Measurements from ENCODE around the gene SERAC1. TPM values are rescaled to one million over a fixed set of nuclear protein-coding genes. Genes with fewer than 3 reads are reported as not detected.

Gene SERAC1
- total and polyA plus RNA-seq, 2 donors (not counting 1 experiment from before 2014, with no cell fraction given), result 1.9 to 5.8 TPM

DNA sequence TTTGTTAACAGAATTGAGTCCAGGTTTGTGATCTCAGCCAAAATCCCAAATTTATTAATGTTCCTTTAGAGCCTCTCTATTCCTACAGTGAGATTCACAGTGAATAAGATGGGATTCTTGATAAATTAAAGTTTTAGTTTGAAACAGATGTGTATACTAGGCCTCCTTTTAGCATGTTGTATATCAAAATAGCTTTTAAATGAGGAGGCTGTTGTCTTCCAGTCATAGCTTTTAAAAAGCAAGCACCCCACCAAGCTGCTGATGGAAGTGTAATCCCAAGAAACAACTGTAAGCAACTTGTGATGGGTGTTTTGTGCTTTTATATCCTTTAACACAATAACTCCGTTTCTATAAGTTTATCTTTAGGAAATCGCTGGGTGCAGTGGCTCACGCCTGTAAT, 7.0 kb upstream of the SERAC1 start:
- no peaks in the 10 kb centered on the region for H3K27me3 ChIP-seq (replicated peaks in 1 of 4; ENCODE audit: control extremely low read depth in 1 of 4, control insufficient read depth in 3 of 4, insufficient read depth in 4 of 4, low read length in 3 of 4)
- intact Hi-C loops (cut with micrococcal nuclease), result no loop called here
- no peak overlapping the region for H3K27ac ChIP-seq (ENCODE audit: low read length in 2 of 2)
- H3K36me3 ChIP-seq (replicated peaks in 1 of 2; ENCODE audit: control extremely low read depth in 1 of 2, control insufficient read depth in 1 of 2, extremely low read depth in 1 of 2, insufficient read depth in 2 of 2, low read length in 1 of 2), result peaks cover 0 to 3% of the 10 kb centered on the region in 2 experiments
- no peak overlapping the region for H3K4me2 ChIP-seq (replicated peaks; ENCODE audit: low read depth, low read length, poor library complexity, severe bottlenecking)
- Mint-ChIP-seq H3K4me3 (no peak overlapping the region), H3K9me3 (ENCODE audit: insufficient read depth) (no peaks in the 10 kb centered on the region), H3K27ac (no peak overlapping the region), H3K27me3 (no peaks in the 10 kb centered on the region), H3K4me1 (peaks cover 4% of the 10 kb centered on the region)
- DNase-seq, result no peak
- no peaks in the 10 kb centered on the region for H3K9me3 ChIP-seq (ENCODE audit: control extremely low read depth in 1 of 3, control insufficient read depth in 2 of 3, insufficient read depth in 1 of 3, low read length in 2 of 3)
- H3K9ac ChIP-seq (ENCODE audit: low read length), result no peak overlapping the region
- CTCF ChIA-PET, result no interaction called here
- ATAC-seq (ENCODE audit: low read depth), result no peak
- H4K20me1 ChIP-seq (ENCODE audit: control insufficient read depth, insufficient read depth, low read length, poor library complexity, severe bottlenecking), result no peaks in the 10 kb centered on the region
- H3K79me2 ChIP-seq (ENCODE audit: control insufficient read depth, insufficient read depth, low read length), result peaks cover 12% of the 10 kb centered on the region
- no peak overlapping the region for H2AFZ ChIP-seq (ENCODE audit: insufficient read depth, low read depth, low read length, poor library complexity, severe bottlenecking)
- no peaks in the 10 kb centered on the region for H3K4me1 ChIP-seq (ENCODE audit: control insufficient read depth in 2 of 2, insufficient read depth in 2 of 2, low read length in 2 of 2)
- H3K4me3 ChIP-seq (ENCODE audit: control extremely low read depth in 1 of 5, extremely low read depth in 1 of 5, insufficient read depth in 1 of 5, low read depth in 2 of 5, low read length in 4 of 5), result no peak overlapping the region
- WGBS (ENCODE audit: insufficient coverage), result 100% methylated on average over 2 of the region's 3 CpGs
- TF ChIP-seq EZH2 (IDR thresholded peaks at IDR 0.05; ENCODE audit: borderline replicate concordance, insufficient read depth, low read depth, low read length, poor library complexity, severe bottlenecking) (no peak), CTCF (IDR thresholded peaks at IDR 0.05) (no peak)
- POLR2A ChIA-PET, result no interaction called here

GRCh38 chr6:158174514-158174913, 6.5 kb upstream of the SERAC1 start:
- DNase-seq, result no peak
- ATAC-seq (ENCODE audit: low read depth), result no peak

More at GRCh38 chr6:158174514-158174913, 6.5 kb upstream of the SERAC1 start:
- Mint-ChIP-seq H3K9me3 (ENCODE audit: insufficient read depth) (no peaks in the 10 kb centered on the region), H3K27ac (no peak overlapping the region), H3K27me3 (no peaks in the 10 kb centered on the region), H3K4me3 (no peak overlapping the region), H3K4me1 (peaks cover 3% of the 10 kb centered on the region)
- intact Hi-C loops (cut with micrococcal nuclease), result no loop called here
- Histone ChIP-seq H3K27ac (ENCODE audit: low read length in 2 of 2) (no peak overlapping the region), H3K4me1 (ENCODE audit: control insufficient read depth in 2 of 2, insufficient read depth in 2 of 2, low read length in 2 of 2) (no peaks in the 10 kb centered on the region), H4K20me1 (ENCODE audit: control insufficient read depth, insufficient read depth, low read length, poor library complexity, severe bottlenecking) (no peaks in the 10 kb centered on the region), H3K9me3 (ENCODE audit: control extremely low read depth in 1 of 3, control insufficient read depth in 2 of 3, insufficient read depth in 1 of 3, low read length in 2 of 3) (no peaks in the 10 kb centered on the region), H3K36me3 (replicated peaks in 1 of 2; ENCODE audit: control extremely low read depth in 1 of 2, control insufficient read depth in 1 of 2, extremely low read depth in 1 of 2, insufficient read depth in 2 of 2, low read length in 1 of 2) (peaks cover 0 to 3% of the 10 kb centered on the region in 2 experiments), H3K27me3 (replicated peaks in 1 of 4; ENCODE audit: control extremely low read depth in 1 of 4, control insufficient read depth in 3 of 4, insufficient read depth in 4 of 4, low read length in 3 of 4) (no peaks in the 10 kb centered on the region), H2AFZ (ENCODE audit: insufficient read depth, low read depth, low read length, poor library complexity, severe bottlenecking) (no peak overlapping the region), H3K4me3 (ENCODE audit: control extremely low read depth in 1 of 5, extremely low read depth in 1 of 5, insufficient read depth in 1 of 5, low read depth in 2 of 5, low read length in 4 of 5) (no peak overlapping the region), H3K4me2 (replicated peaks; ENCODE audit: low read depth, low read length, poor library complexity, severe bottlenecking) (no peak overlapping the region), H3K9ac (ENCODE audit: low read length) (no peak overlapping the region), H3K79me2 (ENCODE audit: control insufficient read depth, insufficient read depth, low read length) (peaks cover 12% of the 10 kb centered on the region)
- TF ChIP-seq CTCF (IDR thresholded peaks at IDR 0.05), result no peak
- TF ChIP-seq EZH2 (IDR thresholded peaks at IDR 0.05; ENCODE audit: borderline replicate concordance, insufficient read depth, low read depth, low read length, poor library complexity, severe bottlenecking), result no peak
- no CpG with 5 or more reads among the region's 2 CpGs for WGBS (ENCODE audit: insufficient coverage)
- CTCF ChIA-PET, result no interaction called here
- POLR2A ChIA-PET, result no interaction called here

Measured in B cell (primary cell).